HCT116 (cell line): ENCODE measurements around the gene C4A.
"Not testable (repeated sequence)": the region's sequence is repeated elsewhere in the genome, so short reads cannot be mapped to it uniquely, and the experiment has no call there.

ENCODE experiments used
- ATF3 ChIP-seq: IDR thresholded peaks from 2 replicates; pipeline ENCODE4 v1.6.1; 2012
- ZBTB33 ChIP-seq: IDR thresholded peaks from 2 replicates; pipeline ENCODE4 v1.6.1; 2011; ENCODE audit warnings: mild to moderate bottlenecking, low read length, moderate library complexity; ENCODE audit not compliant: insufficient replicate concordance; ENCODE audit errors: extremely low read depth
- TF ChIP-seq, protein P1 (sequence below): IDR thresholded peaks from 2 replicates; pipeline ENCODE4 v1.6.1; 2012; ENCODE audit warnings: low read depth

DNA sequence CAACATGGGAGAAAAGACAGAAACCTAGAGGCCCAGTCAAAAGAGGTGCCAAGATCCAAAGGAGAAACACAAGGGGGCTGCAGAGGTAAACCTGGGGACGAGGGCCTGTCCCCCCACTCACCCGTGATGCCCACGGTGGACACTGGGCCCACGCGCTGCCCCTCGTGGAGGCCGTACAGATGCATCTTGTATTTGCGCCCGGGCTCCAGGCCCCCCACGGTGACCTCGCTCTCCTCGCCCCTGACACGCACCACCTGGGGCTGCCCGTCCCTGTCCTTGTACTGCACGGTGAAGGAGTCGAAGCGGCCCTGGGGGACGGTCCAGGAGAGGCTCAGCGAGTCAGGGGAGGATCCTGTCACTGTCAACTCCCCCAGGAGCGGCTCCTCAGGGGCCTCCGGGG lies 67.3 kb downstream of the C4A start:
- TF ChIP-seq ATF3, ZBTB33: not testable (repeated sequence)
- TF ChIP-seq, protein P1, sequence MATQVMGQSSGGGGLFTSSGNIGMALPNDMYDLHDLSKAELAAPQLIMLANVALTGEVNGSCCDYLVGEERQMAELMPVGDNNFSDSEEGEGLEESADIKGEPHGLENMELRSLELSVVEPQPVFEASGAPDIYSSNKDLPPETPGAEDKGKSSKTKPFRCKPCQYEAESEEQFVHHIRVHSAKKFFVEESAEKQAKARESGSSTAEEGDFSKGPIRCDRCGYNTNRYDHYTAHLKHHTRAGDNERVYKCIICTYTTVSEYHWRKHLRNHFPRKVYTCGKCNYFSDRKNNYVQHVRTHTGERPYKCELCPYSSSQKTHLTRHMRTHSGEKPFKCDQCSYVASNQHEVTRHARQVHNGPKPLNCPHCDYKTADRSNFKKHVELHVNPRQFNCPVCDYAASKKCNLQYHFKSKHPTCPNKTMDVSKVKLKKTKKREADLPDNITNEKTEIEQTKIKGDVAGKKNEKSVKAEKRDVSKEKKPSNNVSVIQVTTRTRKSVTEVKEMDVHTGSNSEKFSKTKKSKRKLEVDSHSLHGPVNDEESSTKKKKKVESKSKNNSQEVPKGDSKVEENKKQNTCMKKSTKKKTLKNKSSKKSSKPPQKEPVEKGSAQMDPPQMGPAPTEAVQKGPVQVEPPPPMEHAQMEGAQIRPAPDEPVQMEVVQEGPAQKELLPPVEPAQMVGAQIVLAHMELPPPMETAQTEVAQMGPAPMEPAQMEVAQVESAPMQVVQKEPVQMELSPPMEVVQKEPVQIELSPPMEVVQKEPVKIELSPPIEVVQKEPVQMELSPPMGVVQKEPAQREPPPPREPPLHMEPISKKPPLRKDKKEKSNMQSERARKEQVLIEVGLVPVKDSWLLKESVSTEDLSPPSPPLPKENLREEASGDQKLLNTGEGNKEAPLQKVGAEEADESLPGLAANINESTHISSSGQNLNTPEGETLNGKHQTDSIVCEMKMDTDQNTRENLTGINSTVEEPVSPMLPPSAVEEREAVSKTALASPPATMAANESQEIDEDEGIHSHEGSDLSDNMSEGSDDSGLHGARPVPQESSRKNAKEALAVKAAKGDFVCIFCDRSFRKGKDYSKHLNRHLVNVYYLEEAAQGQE, result not testable (repeated sequence)
